H1 (cell line): Measurements from ENCODE around the gene FPR3. TPM values are rescaled to one million over a fixed set of nuclear protein-coding genes. Genes with fewer than 3 reads are reported as not detected.

Experiments
- CTCF ChIA-PET: fragments of 300-600 bp; sonication (Branson Sonifier 250); formaldehyde crosslinking; loops from one replicate; lab custom pipeline; 2021; ENCODE audit not compliant: partially characterized antibody; lab: Charles Lee
- POLR2A ChIA-PET: fragments of 300-600 bp; sonication (Branson Sonifier 250); formaldehyde crosslinking; loops from one replicate; lab custom pipeline; 2021; ENCODE audit warnings: inconsistent platforms; ENCODE audit not compliant: partially characterized antibody; lab: Charles Lee
- DNase-seq, 2 experiments: peaks; one replicate each; pipeline versions ENCODE4 v3.0.0 to v3.0.0-alpha.2; 2010 to 2022; ENCODE audit warnings: low spot score in 2 of 2, low read depth in 1 of 2, mixed read lengths in 1 of 2
- FAIRE-seq: peaks from 2 replicates; lab custom pipeline; 2011; peaks lifted over from hg19 to GRCh38; lab: Jason Lieb, UNC
- H2AFZ ChIP-seq: 2 replicates; pipeline ENCODE4 v1.8.1; 2012; ENCODE audit warnings: low read length, inconsistent platforms
- H2AK5ac ChIP-seq: 2 replicates; pipeline ENCODE4 v1.6.1; 2013; ENCODE audit warnings: low read depth, low read length
- H2BK120ac ChIP-seq: replicated peaks from 2 replicates; pipeline ENCODE3; 2013; ENCODE audit warnings: low read depth, low read length, inconsistent platforms
- H2BK12ac ChIP-seq: 2 replicates; pipeline ENCODE4 v1.6.1; 2013; ENCODE audit warnings: low read depth, low read length
- H2BK15ac ChIP-seq: 2 replicates; pipeline ENCODE4 v1.6.1; 2013; ENCODE audit warnings: low read length
- H2BK20ac ChIP-seq: 2 replicates; pipeline ENCODE4 v1.6.1; 2013; ENCODE audit warnings: low read length
- H2BK5ac ChIP-seq: 2 replicates; pipeline ENCODE4 v1.6.1; 2013; ENCODE audit warnings: low read depth, low read length
- H3K14ac ChIP-seq: 2 replicates; pipeline ENCODE4 v1.6.1; 2013; ENCODE audit warnings: inconsistent platforms; ENCODE audit not compliant: insufficient read length
- H3K18ac ChIP-seq: 2 replicates; pipeline ENCODE4 v1.6.1; 2013; ENCODE audit warnings: low read length; ENCODE audit errors: extremely low read depth
- H3K23ac ChIP-seq: 2 replicates; pipeline ENCODE4 v1.6.1; 2013; ENCODE audit warnings: inconsistent platforms; ENCODE audit not compliant: insufficient read length
- H3K23me2 ChIP-seq: 2 replicates; pipeline ENCODE4 v1.6.1; 2013; ENCODE audit warnings: low read depth, low read length
- H3K27ac ChIP-seq: 2 replicates; pipeline ENCODE4 v1.6.1; 2011; ENCODE audit warnings: low read depth, low read length, inconsistent platforms
- H3K27me3 ChIP-seq, 4 experiments: replicated peaks in 1 of 4; 1 replicate in 1 of 4; 2 replicates in 3 of 4; pipeline versions ENCODE4 v1.6.1 to v1.8.1; 2011 to 2013; ENCODE audit warnings: low read length in 3 of 4, mild to moderate bottlenecking in 3 of 4, inconsistent platforms in 2 of 4, mixed read lengths in 2 of 4, moderate library complexity in 1 of 4; ENCODE audit not compliant: control insufficient read depth in 3 of 4, insufficient read depth in 3 of 4; ENCODE audit errors: extremely low read depth in 1 of 4
- H3K36me3 ChIP-seq, 4 experiments: 2 replicates each; pipeline versions ENCODE4 v1.6.1 to v1.8.1; 2011 to 2013; ENCODE audit warnings: mild to moderate bottlenecking in 4 of 4, low read length in 3 of 4, moderate library complexity in 2 of 4, control low read depth in 1 of 4, inconsistent platforms in 1 of 4; ENCODE audit not compliant: insufficient read depth in 4 of 4, control insufficient read depth in 2 of 4
- H3K4ac ChIP-seq: replicated peaks from 2 replicates; pipeline ENCODE3; 2013; ENCODE audit warnings: low read length, low read depth, mixed read lengths, inconsistent platforms; ENCODE audit not compliant: insufficient read length
- H3K4me1 ChIP-seq, 4 experiments: replicated peaks in 1 of 4; 1 replicate in 1 of 4; 2 replicates in 3 of 4; pipeline versions ENCODE4 v1.6.1 to v1.8.1; 2011 to 2013; ENCODE audit warnings: low read length in 3 of 4, inconsistent platforms in 2 of 4, mixed read lengths in 1 of 4; ENCODE audit not compliant: insufficient read depth in 4 of 4, control insufficient read depth in 3 of 4
- H3K4me2 ChIP-seq, 2 experiments: 2 replicates each; pipeline versions ENCODE4 v1.6.1 to v1.8.1; 2011 to 2013; ENCODE audit warnings: low read depth in 2 of 2, low read length in 2 of 2, control low read depth in 1 of 2, inconsistent platforms in 1 of 2, mild to moderate bottlenecking in 1 of 2; ENCODE audit not compliant: insufficient read depth in 1 of 2
- H3K4me3 ChIP-seq, 4 experiments: fragments of 200-600, 300-600 bp in 1 of 4; sonication (generic), shearing (Covaris generic), sonication (Bioruptor Twin) in 1 of 4; 2 replicates each; pipeline versions ENCODE4 v1.5.1 to v1.8.1; 2011 to 2016; ENCODE audit warnings: low read length in 4 of 4, low read depth in 3 of 4, control low read depth in 2 of 4, inconsistent platforms in 2 of 4, mild to moderate bottlenecking in 2 of 4, mixed read lengths in 1 of 4, moderate library complexity in 1 of 4; ENCODE audit not compliant: insufficient read depth in 2 of 4; ENCODE audit errors: extremely low read depth in 1 of 4
- H3K56ac ChIP-seq: replicated peaks from 2 replicates; pipeline ENCODE3; 2013; ENCODE audit warnings: low read depth, mild to moderate bottlenecking, mixed read lengths, low read length, inconsistent platforms; ENCODE audit not compliant: insufficient read length
- H3K79me1 ChIP-seq: 2 replicates; pipeline ENCODE4 v1.6.1; 2013; ENCODE audit warnings: low read depth, low read length, control low read depth
- H3K79me2 ChIP-seq, 2 experiments: 2 replicates each; pipeline versions ENCODE4 v1.6.1 to v1.8.1; 2012 to 2013; ENCODE audit warnings: low read length in 2 of 2, mild to moderate bottlenecking in 2 of 2, inconsistent platforms in 1 of 2; ENCODE audit not compliant: insufficient read depth in 2 of 2, control insufficient read depth in 1 of 2
- H3K9ac ChIP-seq, 4 experiments: replicated peaks in 1 of 4; 1 replicate in 1 of 4; 2 replicates in 3 of 4; pipeline versions ENCODE4 v1.6.1 to v1.8.1; 2011 to 2013; ENCODE audit warnings: low read depth in 3 of 4, low read length in 3 of 4, control low read depth in 2 of 4, mild to moderate bottlenecking in 2 of 4, moderate library complexity in 2 of 4, inconsistent platforms in 1 of 4; ENCODE audit errors: extremely low read depth in 1 of 4
- H3K9me3 ChIP-seq, 2 experiments: 2 replicates each; pipeline versions ENCODE4 v1.6.1 to v1.8.1; 2012 to 2013; ENCODE audit warnings: mild to moderate bottlenecking in 2 of 2, moderate library complexity in 2 of 2, control low read depth in 1 of 2, inconsistent platforms in 1 of 2, low read depth in 1 of 2, low read length in 1 of 2, mixed read lengths in 1 of 2; ENCODE audit not compliant: insufficient read depth in 2 of 2
- H4K20me1 ChIP-seq, 2 experiments: replicated peaks in 1 of 2; 2 replicates each; pipeline versions ENCODE3 to v1.8.1; 2011 to 2013; ENCODE audit warnings: inconsistent platforms in 2 of 2, low read length in 2 of 2, mild to moderate bottlenecking in 1 of 2; ENCODE audit not compliant: insufficient read depth in 2 of 2, control insufficient read depth in 1 of 2
- H4K5ac ChIP-seq: 2 replicates; pipeline ENCODE4 v1.6.1; 2013; ENCODE audit warnings: low read length, low read depth, mixed read lengths, inconsistent platforms; ENCODE audit not compliant: insufficient read length
- H4K8ac ChIP-seq: 2 replicates; pipeline ENCODE4 v1.8.0; 2013; ENCODE audit warnings: mild to moderate bottlenecking, moderate library complexity, low read length, inconsistent platforms; ENCODE audit not compliant: insufficient read depth; ENCODE audit errors: extremely low read depth
- H4K91ac ChIP-seq: replicated peaks from 2 replicates; pipeline ENCODE3; 2013; ENCODE audit warnings: low read length, mixed read lengths, inconsistent platforms; ENCODE audit not compliant: insufficient read length
- CBX5 ChIP-seq: fragments of 300-800, 300-1000 bp; sonication (generic); IDR thresholded peaks from 2 replicates; pipeline ENCODE4 v1.7.1; 2016; ENCODE audit warnings: antibody characterized with exemption, low read length, low read depth
- CBX8 ChIP-seq: fragments of 300-800, 300-1000 bp; sonication (generic); IDR thresholded peaks from 2 replicates; pipeline ENCODE4 v1.7.1; 2016; ENCODE audit warnings: low read depth, low read length, borderline replicate concordance
- EGR1 ChIP-seq: IDR thresholded peaks from 2 replicates; pipeline ENCODE4 v1.6.1; 2011; ENCODE audit warnings: low read depth, low read length, borderline replicate concordance
- EZH2 ChIP-seq: fragments of 200-600 bp; sonication (generic); IDR thresholded peaks from 2 replicates; pipeline ENCODE4 v1.7.1; 2012; ENCODE audit warnings: low read depth, mild to moderate bottlenecking, moderate library complexity, low read length, inconsistent platforms; ENCODE audit not compliant: severe bottlenecking
- HDAC2 ChIP-seq, 2 experiments: fragments of 300-600 bp in 1 of 2; sonication (generic) in 1 of 2; IDR thresholded peaks; 2 replicates each; pipeline ENCODE4 v1.6.1; 2011 to 2012; ENCODE audit warnings: low read depth in 2 of 2, low read length in 2 of 2, mild to moderate bottlenecking in 2 of 2, moderate library complexity in 2 of 2, borderline replicate concordance in 1 of 2, inconsistent platforms in 1 of 2
- JUN ChIP-seq: IDR thresholded peaks from 2 replicates; pipeline ENCODE4 v1.6.1; 2011; ENCODE audit warnings: low read depth, mild to moderate bottlenecking, improper control_type of control experiment, low read length
- KDM4A ChIP-seq: IDR thresholded peaks from one replicate; pipeline ENCODE4 v1.7.1; 2012; ENCODE audit warnings: low read depth, mild to moderate bottlenecking, moderate library complexity, low read length, inconsistent platforms; ENCODE audit not compliant: severe bottlenecking
- NANOG ChIP-seq: IDR thresholded peaks from 2 replicates; pipeline ENCODE4 v1.6.1; 2011; ENCODE audit warnings: low read length, low read depth, mild to moderate bottlenecking, inconsistent platforms; ENCODE audit not compliant: insufficient read depth, poor library complexity, severe bottlenecking
- RFX5 ChIP-seq: IDR thresholded peaks from 2 replicates; pipeline ENCODE4 v1.6.1; 2011; ENCODE audit warnings: low read depth, low read length, improper control_type of control experiment, borderline replicate concordance
- RNF2 ChIP-seq: fragments of 200-900, 300-1000 bp; sonication (generic); IDR thresholded peaks from 2 replicates; pipeline ENCODE4 v1.7.1; 2016; ENCODE audit warnings: borderline replicate concordance, low read depth, mild to moderate bottlenecking, antibody characterized with exemption, low read length; ENCODE audit not compliant: poor library complexity, severe bottlenecking; ENCODE audit errors: missing control alignments
- SIRT6 ChIP-seq: IDR thresholded peaks from one replicate; pipeline ENCODE4 v1.7.1; 2012; ENCODE audit warnings: low read length, inconsistent platforms
- SP1 ChIP-seq: IDR thresholded peaks from 2 replicates; pipeline ENCODE4 v1.6.1; 2011; ENCODE audit warnings: low read depth, low read length
- ZNF274 ChIP-seq: IDR thresholded peaks from 2 replicates; pipeline ENCODE4 v1.7.0; 2012; ENCODE audit warnings: low read length, borderline replicate concordance; ENCODE audit errors: extremely low read depth
- WGBS, 2 experiments: shearing (Covaris generic) in 1 of 2; methylation state at CpG; one replicate each; pipeline versions ENCODE4 v1.1.6 to v1.1.7; 2013 to 2015; ENCODE audit warnings: low lambda C conversion rate in 2 of 2, mixed read lengths in 2 of 2, inconsistent platforms in 1 of 2, low coverage in 1 of 2, missing lambda C conversion rate in 1 of 2; ENCODE audit not compliant: insufficient replicate concordance in 2 of 2, insufficient coverage in 1 of 2, insufficient read length in 1 of 2; ENCODE audit errors: extremely low coverage in 1 of 2, missing lambda C conversion rate in 1 of 2; 5-methylcytosine and 5-hydroxymethylcytosine counted together
- polyA plus RNA-seq, 7 experiments: library from polyadenylated mRNA; depleted of rRNA in 3 of 7; stranded (reverse) in 5 of 7; unstranded in 2 of 7; fragments of >200 nt in 5 of 7; fragments of 200-250 nt in 2 of 7; gene quantifications; 1 replicate in 5 of 7; 2 replicates in 1 of 7; 4 replicates in 1 of 7; pipeline versions ENCODE4 v1.2.1 to v1.2.3, GENCODE V29; 2011 to 2013; ENCODE audit warnings: missing spikeins in 2 of 7, mixed read lengths in 2 of 7
- total RNA-seq: library from RNA; stranded (reverse); fragmentation: NEBNext Ultra II Directional; extraction: Animal tissue kit (Norgen Biotek cat#: 25700); gene quantifications from 2 replicates; pipeline ENCODE4 v1.2.1, GENCODE V29; 2021

Gene FPR3
- total and polyA plus RNA-seq, 2 of the 8 experiments (the other 6 are each of a cell fraction or from before 2014, with no cell fraction given) = not detected

GRCh38 chr19:51780270-51780669, 14.7 kb upstream of the FPR3 start:
- H3K9ac ChIP-seq = no peak overlapping the region
- H4K91ac ChIP-seq = no peak overlapping the region
- no peaks in the 10 kb centered on the region for H3K36me3 ChIP-seq
- no peak overlapping the region for H2BK20ac ChIP-seq
- no peak overlapping the region for H3K14ac ChIP-seq
- H3K27ac ChIP-seq = no peak overlapping the region
- TF ChIP-seq EGR1 (no peak), EZH2 (no peak), CBX5 (no peak), JUN (no peak), RNF2 (no peak), ZNF274 (no peak), NANOG (no peak), SP1 (no peak), RFX5 (no peak), KDM4A (no peak), CBX8 (no peak), SIRT6 (no peak), HDAC2 (IDR thresholded peaks at IDR 0.05; ENCODE audit: borderline replicate concordance in 1 of 2, low read depth in 2 of 2, low read length in 2 of 2) (no peak)
- H3K4me2 ChIP-seq = no peak overlapping the region
- no peak overlapping the region for H2BK120ac ChIP-seq
- FAIRE-seq (no peak), DNase-seq (no peak)
- H4K5ac ChIP-seq = no peak overlapping the region
- no peak overlapping the region for H2BK12ac ChIP-seq
- no peak overlapping the region for H2AFZ ChIP-seq
- H3K4me1 ChIP-seq = no peaks in the 10 kb centered on the region
- no peak overlapping the region for H3K4me3 ChIP-seq
- no peak overlapping the region for H3K4ac ChIP-seq
- no peak overlapping the region for H3K56ac ChIP-seq
- H4K20me1 ChIP-seq = no peaks in the 10 kb centered on the region
- no peaks in the 10 kb centered on the region; a peak in 1 of 7 replicates for H3K27me3 ChIP-seq
- no peak overlapping the region for H2AK5ac ChIP-seq
- ChIA-PET CTCF (interaction anchor here (1.0 to 1.3 kb wide), 3 partner anchors 70 to 142 kb away, joined by 3 read pairs; no protein-coding TSS in a partner anchor), POLR2A (no interaction called here)
- H3K18ac ChIP-seq = no peak overlapping the region
- H3K79me1 ChIP-seq = no peaks in the 10 kb centered on the region
- no peaks in the 10 kb centered on the region for H3K9me3 ChIP-seq
- no peaks in the 10 kb centered on the region for H3K23me2 ChIP-seq
- 86% methylated on average over 2 of the region's 2 CpGs; no CpG with 5 or more reads in 1 of the 2 experiments for WGBS, 2 experiments
- no peak overlapping the region for H2BK5ac ChIP-seq
- no peak overlapping the region for H4K8ac ChIP-seq
- no peak overlapping the region for H2BK15ac ChIP-seq
- no peak overlapping the region for H3K23ac ChIP-seq
- H3K79me2 ChIP-seq = no peaks in the 10 kb centered on the region
